Vagina (tissue), 2 donors: ENCODE data around the gene CPT1B. TPM values are rescaled to one million over a fixed set of nuclear protein-coding genes. Genes with fewer than 3 reads are reported as not detected.

Source experiments
- DNase-seq, 2 donors: peaks; one replicate each; pipeline ENCODE4 v3.0.0-alpha.2; 2017; ENCODE audit errors: extremely low spot score in 2 of 2
- H3K27ac ChIP-seq: fragments of 200-600 bp; sonication (generic); one replicate; pipeline ENCODE4 v1.5.1; 2019
- H3K27me3 ChIP-seq: fragments of 200-600 bp; sonication (generic); one replicate; pipeline ENCODE4 v1.5.1; 2019
- H3K36me3 ChIP-seq, 2 donors: fragments of 200-600 bp; sonication (generic); one replicate each; pipeline ENCODE4 v1.5.1; 2017 to 2019
- H3K4me1 ChIP-seq: fragments of 200-600 bp; sonication (generic); one replicate; pipeline ENCODE4 v1.5.1; 2019
- H3K4me3 ChIP-seq, 2 donors: fragments of 200-600 bp; sonication (generic); 1 replicate in 1 of 2; 2 replicates in 1 of 2; pipeline ENCODE4 v1.5.1; 2016 to 2019
- H3K9me3 ChIP-seq: fragments of 200-600 bp; sonication (generic); one replicate; pipeline ENCODE4 v1.5.1; 2019
- POLR2A ChIP-seq, 2 donors: fragments of 450-650 bp; IDR thresholded peaks; one replicate each; pipeline ENCODE4 v1.6.1; 2017; ENCODE audit warnings: antibody characterized with exemption in 2 of 2, mild to moderate bottlenecking in 2 of 2, moderate library complexity in 2 of 2
- POLR2AphosphoS5 ChIP-seq, 2 donors: sonication (generic); formaldehyde crosslinking; IDR thresholded peaks; one replicate each; pipeline ENCODE4 v1.9.0; 2017; ENCODE audit warnings: antibody characterized with exemption in 2 of 2, mild to moderate bottlenecking in 2 of 2, low read depth in 1 of 2; ENCODE audit not compliant: insufficient read depth in 1 of 2
- intact Hi-C: fragments of 100-400 bp; cut with DNase I; formaldehyde crosslinking; loops from one replicate; pipeline ENCODE4 v1.15.1; 2023
- total RNA-seq: library from RNA; depleted of rRNA; stranded (reverse); fragments of >200 nt; gene quantifications from one replicate; pipeline ENCODE4 v1.2.3, GENCODE V29; 2016
- TF ChIP-seq, protein P1 (sequence below), 3 experiments: fragments of 450-650 bp in 2 of 3; fragments of 200-600 bp in 1 of 3; sonication (generic) in 1 of 3; IDR thresholded peaks; one replicate each; pipeline ENCODE4 v1.5.1; 2017 to 2019; ENCODE audit warnings: antibody characterized with exemption in 3 of 3, mild to moderate bottlenecking in 2 of 3, moderate library complexity in 2 of 3

CPT1B gene
- total RNA-seq, 1 donor from 2014 or later: 29.2 TPM

DNA sequence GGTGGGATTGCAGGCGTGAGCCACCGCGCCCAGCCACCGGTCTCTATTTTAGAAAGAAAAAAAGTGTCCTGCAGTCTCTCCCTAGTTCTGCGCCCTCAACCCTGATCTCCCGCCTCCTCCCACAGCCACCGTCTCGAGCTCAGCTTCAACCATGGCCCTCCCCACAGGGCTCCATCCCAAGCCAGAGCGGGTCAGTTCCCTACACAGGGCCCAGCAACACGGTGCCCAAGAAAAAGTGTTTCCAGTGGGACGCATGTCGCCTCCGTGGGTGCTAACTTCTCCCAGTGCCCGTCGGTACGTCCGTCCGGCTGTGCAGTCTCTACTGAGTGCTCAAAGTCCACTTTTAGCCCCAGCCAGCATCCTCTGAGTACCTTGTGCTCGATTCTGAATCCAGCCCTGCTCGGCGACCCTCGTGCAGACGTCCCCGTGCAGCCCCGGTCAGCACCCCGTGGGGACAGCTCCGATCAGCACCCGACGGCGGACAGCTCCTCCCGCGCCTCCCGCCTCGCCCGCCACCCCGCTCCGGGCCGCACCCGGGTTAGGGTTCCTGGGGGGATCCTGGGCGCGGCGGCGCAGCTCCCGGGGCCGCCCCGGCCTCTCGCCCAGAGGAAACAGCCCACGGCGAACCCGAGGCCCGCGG, 21.7 kb upstream of the CPT1B start:
- peaks cover 8% of the 10 kb centered on the region for H3K4me1 ChIP-seq
- no peaks in the 10 kb centered on the region for H3K27me3 ChIP-seq
- H3K9me3 ChIP-seq: no peaks in the 10 kb centered on the region
- DNase-seq: no peak
- H3K27ac ChIP-seq: no peak overlapping the region
- H3K36me3 ChIP-seq: no peaks in the 10 kb centered on the region
- intact Hi-C loops: no loop called here
- peak overlapping the region; percentile 23 to 52 for H3K4me3 ChIP-seq
- TF ChIP-seq POLR2A (IDR thresholded peaks at IDR 0.05): no peak
- peak in 1 of 2 donors; percentile 12 for TF ChIP-seq POLR2AphosphoS5 (IDR thresholded peaks at IDR 0.05; ENCODE audit: insufficient read depth in 1 of 2, low read depth in 1 of 2)

DNA sequence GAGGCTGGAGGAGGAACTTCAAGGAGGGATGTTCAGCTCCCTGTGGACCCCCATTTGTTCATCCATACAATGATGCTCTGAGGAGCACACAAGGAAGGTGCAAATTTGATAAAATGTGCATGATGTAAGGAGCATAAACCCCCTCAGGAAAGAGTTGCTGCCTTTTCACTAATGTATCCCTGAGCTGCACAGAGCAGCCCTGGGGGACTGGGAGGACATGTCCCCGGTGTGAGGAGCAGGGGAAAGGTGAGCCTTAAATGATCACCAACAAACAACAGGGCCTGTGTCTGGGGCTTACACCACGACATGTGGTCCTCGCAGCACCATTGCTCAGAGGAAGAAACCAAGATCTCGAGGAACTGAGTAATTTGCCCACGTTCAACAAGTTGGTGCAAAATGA, 18.9 kb upstream of the CPT1B start:
- no peak overlapping the region for H3K27ac ChIP-seq
- intact Hi-C loops: no loop called here
- H3K4me3 ChIP-seq: no peak overlapping the region
- no peak for TF ChIP-seq POLR2A (IDR thresholded peaks at IDR 0.05)
- no peak for TF ChIP-seq POLR2AphosphoS5 (IDR thresholded peaks at IDR 0.05; ENCODE audit: insufficient read depth in 1 of 2, low read depth in 1 of 2)
- TF ChIP-seq, protein P1, sequence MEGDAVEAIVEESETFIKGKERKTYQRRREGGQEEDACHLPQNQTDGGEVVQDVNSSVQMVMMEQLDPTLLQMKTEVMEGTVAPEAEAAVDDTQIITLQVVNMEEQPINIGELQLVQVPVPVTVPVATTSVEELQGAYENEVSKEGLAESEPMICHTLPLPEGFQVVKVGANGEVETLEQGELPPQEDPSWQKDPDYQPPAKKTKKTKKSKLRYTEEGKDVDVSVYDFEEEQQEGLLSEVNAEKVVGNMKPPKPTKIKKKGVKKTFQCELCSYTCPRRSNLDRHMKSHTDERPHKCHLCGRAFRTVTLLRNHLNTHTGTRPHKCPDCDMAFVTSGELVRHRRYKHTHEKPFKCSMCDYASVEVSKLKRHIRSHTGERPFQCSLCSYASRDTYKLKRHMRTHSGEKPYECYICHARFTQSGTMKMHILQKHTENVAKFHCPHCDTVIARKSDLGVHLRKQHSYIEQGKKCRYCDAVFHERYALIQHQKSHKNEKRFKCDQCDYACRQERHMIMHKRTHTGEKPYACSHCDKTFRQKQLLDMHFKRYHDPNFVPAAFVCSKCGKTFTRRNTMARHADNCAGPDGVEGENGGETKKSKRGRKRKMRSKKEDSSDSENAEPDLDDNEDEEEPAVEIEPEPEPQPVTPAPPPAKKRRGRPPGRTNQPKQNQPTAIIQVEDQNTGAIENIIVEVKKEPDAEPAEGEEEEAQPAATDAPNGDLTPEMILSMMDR (IDR thresholded peaks at IDR 0.05): no peak
- H3K27me3 ChIP-seq: no peaks in the 10 kb centered on the region
- no peaks in the 10 kb centered on the region for H3K9me3 ChIP-seq
- H3K36me3 ChIP-seq: no peaks in the 10 kb centered on the region
- peaks cover 8% of the 10 kb centered on the region for H3K4me1 ChIP-seq
- DNase-seq: no peak

DNA sequence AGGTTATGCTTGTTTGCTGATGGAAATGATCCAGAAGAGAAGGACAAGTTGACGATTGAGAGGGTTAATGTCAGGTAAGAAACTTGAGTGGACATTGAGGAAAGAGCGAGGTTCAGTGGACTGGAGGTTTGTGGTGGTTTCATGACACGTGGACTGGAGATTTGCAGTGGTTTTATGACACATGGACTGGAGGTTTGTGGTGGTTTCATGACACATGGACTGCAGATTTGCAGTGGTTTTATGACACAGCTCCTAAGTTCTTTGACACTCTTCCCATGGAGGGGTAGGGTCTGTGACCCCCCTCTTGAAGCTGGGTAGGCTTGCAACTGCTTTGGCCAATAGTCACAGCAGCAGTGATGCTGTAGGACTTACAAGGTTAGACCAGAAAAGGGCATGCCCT, 17.0 kb upstream of the CPT1B start:
- no peak for DNase-seq
- Histone ChIP-seq H3K4me3 (no peak overlapping the region), H3K27me3 (no peaks in the 10 kb centered on the region), H3K4me1 (peaks cover 6% of the 10 kb centered on the region), H3K36me3 (no peaks in the 10 kb centered on the region), H3K9me3 (no peaks in the 10 kb centered on the region), H3K27ac (no peak overlapping the region)
- intact Hi-C loops: no loop called here
- TF ChIP-seq, protein P1 (IDR thresholded peaks at IDR 0.05): no peak
- TF ChIP-seq POLR2AphosphoS5 (IDR thresholded peaks at IDR 0.05; ENCODE audit: insufficient read depth in 1 of 2, low read depth in 1 of 2) (no peak), POLR2A (IDR thresholded peaks at IDR 0.05) (no peak)

DNA sequence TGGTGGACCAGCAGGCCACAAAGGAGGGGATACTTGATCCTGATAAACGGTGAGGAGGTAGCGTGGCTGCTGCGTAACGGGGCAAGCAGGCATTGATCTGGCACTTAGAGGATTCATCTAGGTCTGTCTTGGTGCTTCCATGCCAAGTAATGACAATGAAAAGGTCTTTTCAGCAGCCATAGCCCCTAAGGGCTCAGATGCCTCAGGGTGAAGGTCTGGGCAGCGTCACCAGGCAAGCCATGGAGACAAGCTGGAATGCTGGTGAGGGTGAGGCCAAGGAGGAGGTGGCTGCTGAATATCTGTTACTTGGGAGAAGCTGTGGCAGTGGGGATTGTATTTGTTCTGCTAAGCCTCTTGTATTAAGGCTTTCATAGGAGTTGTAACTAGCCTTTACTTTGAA, 9.2 kb upstream of the CPT1B start:
- TF ChIP-seq, protein P1 (IDR thresholded peaks at IDR 0.05): no peak
- TF ChIP-seq POLR2A (IDR thresholded peaks at IDR 0.05) (no peak), POLR2AphosphoS5 (IDR thresholded peaks at IDR 0.05; ENCODE audit: insufficient read depth in 1 of 2, low read depth in 1 of 2) (no peak)
- Histone ChIP-seq H3K36me3 (no peaks in the 10 kb centered on the region), H3K4me3 (no peak overlapping the region), H3K27ac (no peak overlapping the region), H3K27me3 (no peaks in the 10 kb centered on the region), H3K9me3 (no peaks in the 10 kb centered on the region), H3K4me1 (peaks cover 11% of the 10 kb centered on the region)
- DNase-seq: no peak
- intact Hi-C loops: no loop called here

DNA sequence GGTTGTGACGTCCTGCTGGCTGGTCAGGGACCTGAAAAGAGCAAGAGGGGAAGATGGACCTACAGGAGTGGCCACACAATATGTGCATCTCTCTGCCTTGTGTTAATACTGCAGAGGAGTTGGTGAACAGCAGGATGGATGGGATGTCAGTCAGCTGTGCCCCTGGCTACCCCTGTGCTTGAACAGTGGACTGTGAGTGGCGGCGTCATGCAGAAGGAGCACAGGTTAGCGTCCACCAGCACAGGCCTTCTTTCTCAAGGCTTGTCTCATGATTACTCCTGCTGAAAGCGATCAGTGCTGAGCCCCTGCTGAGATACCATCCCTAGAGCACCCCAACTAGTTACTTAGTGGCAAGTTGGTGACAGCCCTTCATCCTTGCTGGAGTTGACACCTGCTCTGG, 8.2 kb upstream of the CPT1B start:
- Histone ChIP-seq H3K4me3 (no peak overlapping the region), H3K4me1 (peaks cover 17% of the 10 kb centered on the region), H3K27ac (no peak overlapping the region), H3K27me3 (no peaks in the 10 kb centered on the region), H3K36me3 (no peaks in the 10 kb centered on the region), H3K9me3 (no peaks in the 10 kb centered on the region)
- DNase-seq: no peak
- intact Hi-C loops: no loop called here
- TF ChIP-seq, protein P1 (IDR thresholded peaks at IDR 0.05): no peak
- no peak for TF ChIP-seq POLR2AphosphoS5 (IDR thresholded peaks at IDR 0.05; ENCODE audit: insufficient read depth in 1 of 2, low read depth in 1 of 2)
- no peak for TF ChIP-seq POLR2A (IDR thresholded peaks at IDR 0.05)
